IMR-90 (cell line): ENCODE results near the gene LRIG1. TPM values are rescaled to one million over a fixed set of nuclear protein-coding genes. Genes with fewer than 3 reads are reported as not detected.

Source experiments
- ATAC-seq: fragments of 200-7000 bp; cut with Tn5 transposase; 2 replicates; pipeline ENCODE4 v1.9.1; 2020; ENCODE audit warnings: low read depth, mild to moderate bottlenecking, moderate library complexity
- BruUV-seq: library from RNA; stranded (reverse); fragments of 400-500 nt; replicated peaks from 2 replicates; lab custom pipeline; 2021; lab: Mats Ljungman, UMichigan
- CTCF ChIA-PET: fragments of 300-600 bp; formaldehyde crosslinking; extraction: SDS; loops from one replicate; lab custom pipeline; 2021; ENCODE audit warnings: antibody characterized with exemption; lab: Yijun Ruan, JAX
- POLR2A ChIA-PET: fragments of 300-600 bp; sonication (Branson Sonifier 250); formaldehyde crosslinking; loops from one replicate; lab custom pipeline; 2022; ENCODE audit warnings: antibody characterized with exemption; ENCODE audit not compliant: unreplicated experiment; lab: Charles Lee
- DNase-seq: peaks from one replicate; pipeline ENCODE4 v3.0.0; 2013
- H2AFZ ChIP-seq: replicated peaks from 2 replicates; pipeline ENCODE3; 2013; ENCODE audit warnings: low read length, mild to moderate bottlenecking; ENCODE audit not compliant: poor library complexity
- H2AK5ac ChIP-seq: 2 replicates; pipeline ENCODE4 v1.6.1; 2013; ENCODE audit warnings: low read depth, low read length, inconsistent platforms
- H2AK9ac ChIP-seq: replicated peaks from 2 replicates; pipeline ENCODE3; 2013; ENCODE audit warnings: mild to moderate bottlenecking, low read depth, low read length, moderate library complexity; ENCODE audit not compliant: poor library complexity
- H2BK120ac ChIP-seq: 2 replicates; pipeline ENCODE4 v1.6.1; 2013; ENCODE audit warnings: low read depth, low read length, inconsistent platforms
- H2BK15ac ChIP-seq: 3 replicates; pipeline ENCODE4 v1.6.1; 2013; ENCODE audit warnings: low read depth, low read length, inconsistent platforms
- H2BK20ac ChIP-seq: 2 replicates; pipeline ENCODE4 v1.6.1; 2013; ENCODE audit warnings: low read depth, mild to moderate bottlenecking, inconsistent platforms, low read length, moderate library complexity
- H2BK5ac ChIP-seq: 2 replicates; pipeline ENCODE4 v1.6.1; 2013; ENCODE audit warnings: mild to moderate bottlenecking, low read depth, low read length, inconsistent platforms; ENCODE audit not compliant: poor library complexity, severe bottlenecking
- H3K14ac ChIP-seq: replicated peaks from 2 replicates; pipeline ENCODE4 v1.6.1; 2013; ENCODE audit warnings: low read depth, low read length, inconsistent platforms
- H3K18ac ChIP-seq: 2 replicates; pipeline ENCODE4 v1.6.1; 2013; ENCODE audit warnings: low read depth, low read length, control low read depth
- H3K23ac ChIP-seq: 2 replicates; pipeline ENCODE4 v1.6.1; 2013; ENCODE audit warnings: low read depth, low read length, inconsistent platforms
- H3K27ac ChIP-seq: 2 replicates; pipeline ENCODE4 v1.5.1; 2013; ENCODE audit warnings: mild to moderate bottlenecking, control low read depth, low read length; ENCODE audit not compliant: insufficient read depth
- H3K27me3 ChIP-seq: 2 replicates; pipeline ENCODE4 v1.6.1; 2013; ENCODE audit warnings: low read length; ENCODE audit not compliant: control insufficient read depth, insufficient read depth
- H3K36me3 ChIP-seq: 2 replicates; pipeline ENCODE4 v1.6.1; 2013; ENCODE audit warnings: low read length, mixed read lengths; ENCODE audit not compliant: control insufficient read depth, insufficient read depth
- H3K4ac ChIP-seq: 2 replicates; pipeline ENCODE4 v1.6.1; 2013; ENCODE audit warnings: low read depth, low read length, inconsistent platforms
- H3K4me1 ChIP-seq: 2 replicates; pipeline ENCODE4 v1.6.1; 2013; ENCODE audit warnings: low read length, mixed read lengths; ENCODE audit not compliant: control insufficient read depth, insufficient read depth
- H3K4me2 ChIP-seq: 2 replicates; pipeline ENCODE4 v1.6.1; 2013; ENCODE audit warnings: low read depth, mild to moderate bottlenecking, control low read depth, low read length, moderate library complexity
- H3K4me3 ChIP-seq: 2 replicates; pipeline ENCODE4 v1.5.1; 2013; ENCODE audit warnings: low read depth, mild to moderate bottlenecking, control low read depth, low read length, moderate library complexity; ENCODE audit not compliant: insufficient read depth
- H3K56ac ChIP-seq: 2 replicates; pipeline ENCODE4 v1.6.1; 2013; ENCODE audit warnings: low read length, inconsistent platforms; ENCODE audit not compliant: insufficient read depth; ENCODE audit errors: extremely low read depth
- H3K79me1 ChIP-seq, 2 experiments: 2 replicates each; pipeline ENCODE4 v1.6.1; 2013; ENCODE audit warnings: low read length in 2 of 2, inconsistent platforms in 1 of 2, low read depth in 1 of 2
- H3K9ac ChIP-seq: 2 replicates; pipeline ENCODE4 v1.6.1; 2013; ENCODE audit warnings: low read depth, low read length, control low read depth
- H3K9me1 ChIP-seq: 2 replicates; pipeline ENCODE4 v1.6.1; 2013; ENCODE audit warnings: low read length, inconsistent platforms; ENCODE audit not compliant: insufficient read depth
- H3K9me3 ChIP-seq: 2 replicates; pipeline ENCODE4 v1.6.1; 2013; ENCODE audit warnings: low read length; ENCODE audit not compliant: control insufficient read depth, insufficient read depth
- H4K20me1 ChIP-seq: 2 replicates; pipeline ENCODE4 v1.6.1; 2013; ENCODE audit warnings: low read length, inconsistent platforms; ENCODE audit not compliant: insufficient read depth
- H4K5ac ChIP-seq: 2 replicates; pipeline ENCODE4 v1.6.1; 2013; ENCODE audit warnings: mild to moderate bottlenecking, low read depth, low read length, control low read depth
- H4K8ac ChIP-seq, 2 experiments: 2 replicates each; pipeline ENCODE4 v1.6.1; 2013; ENCODE audit warnings: low read depth in 2 of 2, low read length in 2 of 2, control low read depth in 1 of 2, inconsistent platforms in 1 of 2
- H4K91ac ChIP-seq: 2 replicates; pipeline ENCODE4 v1.6.1; 2013; ENCODE audit warnings: low read depth, low read length, inconsistent platforms; ENCODE audit not compliant: insufficient read depth
- CEBPB ChIP-seq: IDR thresholded peaks from 2 replicates; pipeline ENCODE4 v1.6.1; 2012; ENCODE audit warnings: low read depth, low read length, improper control_type of control experiment
- CHD1 ChIP-seq: IDR thresholded peaks from 2 replicates; pipeline ENCODE4 v1.6.1; 2012; ENCODE audit warnings: low read depth, low read length, improper control_type of control experiment
- CTCF ChIP-seq: conservative IDR thresholded peaks from 2 replicates; pipeline ENCODE4 v1.5.1; 2012; ENCODE audit warnings: mild to moderate bottlenecking, low read depth, low read length, improper control_type of control experiment
- MAFK ChIP-seq: IDR thresholded peaks from 2 replicates; pipeline ENCODE4 v1.6.1; 2012; ENCODE audit warnings: low read depth, low read length, improper control_type of control experiment
- MAZ ChIP-seq: IDR thresholded peaks from 2 replicates; pipeline ENCODE4 v1.6.1; 2012; ENCODE audit warnings: low read depth, mild to moderate bottlenecking, low read length, improper control_type of control experiment, moderate library complexity, borderline replicate concordance
- MXI1 ChIP-seq: IDR thresholded peaks from 2 replicates; pipeline ENCODE4 v1.6.1; 2012; ENCODE audit warnings: low read depth, mild to moderate bottlenecking, low read length, moderate library complexity, borderline replicate concordance
- NFE2L2 ChIP-seq: fragments of 150-350 bp; IDR thresholded peaks from 2 replicates; pipeline ENCODE4 v1.6.1; 2016; ENCODE audit warnings: low read depth, mild to moderate bottlenecking, low read length
- SMC3 ChIP-seq: fragments of 150-350 bp; IDR thresholded peaks from 2 replicates; pipeline ENCODE4 v1.6.1; 2016; ENCODE audit warnings: low read depth, mild to moderate bottlenecking, antibody characterized with exemption, low read length, moderate library complexity
- WGBS, 2 experiments: methylation state at CpG; one replicate each; pipeline versions ENCODE4 v1.1.5 to v1.1.7; 2013; ENCODE audit warnings: missing lambda C conversion rate in 2 of 2; ENCODE audit not compliant: insufficient read length in 1 of 2; ENCODE audit errors: extremely low coverage in 2 of 2; 5-methylcytosine and 5-hydroxymethylcytosine counted together
- dilution Hi-C: fragments of 300-500 bp; cut with HindIII; formaldehyde crosslinking; loops from one replicate; pipeline ENCODE4 v1.14.3; 2018; ENCODE audit warnings: low sequenced_read_pairs; ENCODE audit not compliant: unreplicated experiment
- in situ Hi-C: fragments of 300-500 bp; cut with MboI; formaldehyde crosslinking; loops from 3 replicates; pipeline ENCODE4 v1.14.3; 2019; ENCODE audit warnings: low sequenced_read_pairs, inconsistent platforms, mixed read lengths
- intact Hi-C: fragments of 100-400 bp; cut with micrococcal nuclease; formaldehyde crosslinking; loops from 2 replicates; pipeline ENCODE4 v1.10.0; 2022
- polyA plus RNA-seq, 3 experiments: library from polyadenylated mRNA; depleted of rRNA; stranded (reverse); fragments of >200 nt; gene quantifications; 2 replicates each; pipeline ENCODE4 v1.2.3, GENCODE V29; 2012; ENCODE audit warnings: low replicate concordance in 1 of 3
- total RNA-seq: library from RNA; depleted of rRNA; stranded (reverse); fragments of >200 nt; gene quantifications from 2 replicates; pipeline ENCODE4 v1.2.3, GENCODE V29; 2012

The LRIG1 gene
- total and polyA plus RNA-seq, 2 of the 4 experiments (the other 2 are of a cell fraction): 62.8 to 87.8 TPM

- dilution Hi-C loops: no loop called here
- H3K18ac ChIP-seq: no peak overlapping the region
Measured at GRCh38 chr3:66527246-66527645, 26.4 kb upstream of the LRIG1 start.

More at GRCh38 chr3:66527246-66527645, 26.4 kb upstream of the LRIG1 start:
- no peak overlapping the region for H4K5ac ChIP-seq
- H2AK9ac ChIP-seq: no peak overlapping the region
- BruUV-seq: no TSS peak
- ATAC-seq (no peak), DNase-seq (no peak)
- no peak overlapping the region for H2BK120ac ChIP-seq
- intact Hi-C loops (no loop called here), in situ Hi-C loops (no loop called here)
- H3K27me3 ChIP-seq: peaks cover 4% of the 10 kb centered on the region
- H3K27ac ChIP-seq: no peak overlapping the region
- H2BK20ac ChIP-seq: no peak overlapping the region
- no peak overlapping the region for H4K91ac ChIP-seq
- no peak overlapping the region for H3K56ac ChIP-seq
- H3K14ac ChIP-seq: no peak overlapping the region
- H3K9me1 ChIP-seq: no peaks in the 10 kb centered on the region
- no peak overlapping the region for H3K4me2 ChIP-seq
- no peak overlapping the region for H4K8ac ChIP-seq
- H3K4ac ChIP-seq: no peak overlapping the region
- no peak overlapping the region for H3K4me3 ChIP-seq
- no peak overlapping the region for H2AFZ ChIP-seq
- no peaks in the 10 kb centered on the region for H3K79me1 ChIP-seq
- no peak overlapping the region for H2BK15ac ChIP-seq
- H3K4me1 ChIP-seq: no peaks in the 10 kb centered on the region
- H3K9ac ChIP-seq: no peak overlapping the region
- peaks cover 2% of the 10 kb centered on the region for H3K9me3 ChIP-seq
- ChIA-PET POLR2A (no interaction called here), CTCF (interaction anchor here (0.6 kb wide), 1 partner anchor 88 kb away, joined by 3 read pairs; no protein-coding TSS in a partner anchor)
- H2BK5ac ChIP-seq: no peak overlapping the region
- no peak overlapping the region for H2AK5ac ChIP-seq
- no peaks in the 10 kb centered on the region for H4K20me1 ChIP-seq
- 70% methylated on average over 2 of the region's 4 CpGs; no CpG with 5 or more reads in 1 of the 2 experiments for WGBS, 2 experiments
- TF ChIP-seq MAFK (no peak), NFE2L2 (no peak), MAZ (no peak), CHD1 (no peak), CEBPB (no peak), SMC3 (no peak), CTCF (no peak), MXI1 (no peak)
- H3K36me3 ChIP-seq: no peaks in the 10 kb centered on the region
- H3K23ac ChIP-seq: no peak overlapping the region
